ENCODE data around the gene PRICKLE3.

PRICKLE3 gene, protein sequence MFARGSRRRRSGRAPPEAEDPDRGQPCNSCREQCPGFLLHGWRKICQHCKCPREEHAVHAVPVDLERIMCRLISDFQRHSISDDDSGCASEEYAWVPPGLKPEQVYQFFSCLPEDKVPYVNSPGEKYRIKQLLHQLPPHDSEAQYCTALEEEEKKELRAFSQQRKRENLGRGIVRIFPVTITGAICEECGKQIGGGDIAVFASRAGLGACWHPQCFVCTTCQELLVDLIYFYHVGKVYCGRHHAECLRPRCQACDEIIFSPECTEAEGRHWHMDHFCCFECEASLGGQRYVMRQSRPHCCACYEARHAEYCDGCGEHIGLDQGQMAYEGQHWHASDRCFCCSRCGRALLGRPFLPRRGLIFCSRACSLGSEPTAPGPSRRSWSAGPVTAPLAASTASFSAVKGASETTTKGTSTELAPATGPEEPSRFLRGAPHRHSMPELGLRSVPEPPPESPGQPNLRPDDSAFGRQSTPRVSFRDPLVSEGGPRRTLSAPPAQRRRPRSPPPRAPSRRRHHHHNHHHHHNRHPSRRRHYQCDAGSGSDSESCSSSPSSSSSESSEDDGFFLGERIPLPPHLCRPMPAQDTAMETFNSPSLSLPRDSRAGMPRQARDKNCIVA

DNA sequence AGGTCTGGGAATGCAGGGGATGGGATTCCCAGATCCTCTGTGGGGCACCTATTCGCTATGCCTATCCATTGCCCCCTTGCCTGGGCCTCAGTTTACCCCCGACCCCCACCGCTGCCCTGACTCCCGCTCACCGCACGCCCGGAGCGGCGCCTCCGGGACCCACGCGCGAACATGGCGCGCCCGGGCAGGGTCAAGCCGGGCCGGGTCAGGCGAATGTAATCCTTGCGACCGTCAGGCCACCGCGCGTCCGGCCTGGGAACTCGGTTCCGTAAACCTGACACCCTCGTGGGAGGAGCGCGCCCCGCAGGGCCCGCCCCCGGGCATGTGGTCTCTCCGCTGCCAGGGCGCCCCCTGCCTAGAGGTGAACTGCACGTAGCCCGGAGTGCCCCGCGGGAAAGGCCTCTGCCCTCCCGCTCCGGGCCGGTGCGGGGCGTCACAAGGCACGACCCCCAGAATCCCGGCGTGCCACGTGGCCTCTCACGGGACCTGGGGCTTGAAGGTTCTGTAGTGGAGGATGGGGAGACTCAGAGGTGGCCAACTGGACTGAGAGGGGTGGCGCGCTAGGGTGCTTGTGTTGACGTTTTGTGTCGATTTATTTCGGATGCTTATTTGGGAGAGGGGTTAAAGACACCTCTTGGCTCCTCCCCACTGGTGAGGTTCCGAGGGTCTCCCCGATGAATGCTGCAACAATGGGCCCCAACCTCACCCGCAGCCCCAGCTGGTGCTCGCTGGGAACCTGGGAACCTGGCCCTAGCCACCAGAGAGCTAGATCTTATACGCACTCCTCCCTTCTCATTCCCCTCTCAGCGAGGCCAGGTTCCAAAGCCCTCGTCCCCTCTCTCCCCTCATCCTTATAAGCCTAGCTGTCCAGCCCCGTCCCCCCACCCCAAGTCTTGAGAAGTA, at the start of gene PRICKLE3:
PRICKLE3 (minus strand) TSS at position 249 of the 903 bp plus-strand sequence; CDS start at position 173, 76 bp downstream.
- DNase-seq = peak; percentile 78

DNA sequence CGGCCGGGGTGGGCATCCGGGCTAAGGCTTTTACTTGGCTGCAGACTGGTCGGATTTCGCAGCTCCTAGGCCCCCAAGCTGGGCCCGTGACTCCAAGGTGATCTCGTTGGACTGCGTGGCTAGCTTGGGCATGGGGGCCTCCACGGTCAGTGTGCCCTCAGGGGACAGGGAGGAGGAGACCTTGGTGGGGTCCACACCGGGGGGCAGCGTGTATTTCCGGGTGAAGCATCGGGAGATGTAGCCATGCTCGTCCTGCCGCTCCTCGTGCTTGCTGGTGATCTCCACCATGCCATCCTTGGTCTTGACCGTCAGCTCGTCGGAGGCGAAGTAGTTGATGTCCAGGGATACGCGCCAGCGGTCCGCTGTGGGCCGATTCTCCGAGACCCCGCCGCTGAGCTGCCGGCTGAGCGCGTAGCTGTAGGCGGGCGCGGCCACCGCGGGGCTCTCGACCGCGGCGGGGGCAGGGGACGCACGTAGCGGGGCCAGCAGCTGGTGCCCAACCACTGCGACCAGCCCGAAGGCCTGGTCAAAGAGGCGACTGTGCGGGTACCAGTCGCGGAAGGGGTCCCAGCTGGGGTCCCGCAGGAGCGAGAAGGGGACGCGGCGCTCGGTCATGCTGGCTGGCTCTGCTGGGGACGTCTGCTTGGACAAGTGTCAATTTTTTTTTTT, 47.8 kb upstream of the PRICKLE3 start:
- no peak for DNase-seq

DNA sequence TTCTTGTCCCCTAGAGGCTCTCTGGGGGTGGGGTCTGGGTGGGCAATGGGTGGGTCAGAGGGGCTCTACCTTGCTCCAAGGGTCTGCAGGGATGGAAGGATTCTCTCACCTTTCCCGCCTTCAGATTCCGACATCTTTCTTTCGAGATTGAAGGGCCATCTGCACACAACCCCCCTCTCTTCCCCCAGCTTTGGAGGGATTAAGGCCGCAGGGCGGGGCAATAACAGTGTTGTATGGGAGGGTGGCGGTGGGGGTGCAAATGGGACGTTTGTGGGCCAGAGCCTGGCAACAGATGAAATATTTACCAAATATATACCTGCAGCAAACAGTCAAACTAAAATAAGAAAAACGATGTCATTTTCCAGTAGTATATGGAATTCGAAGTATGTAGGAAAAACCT, 47.0 kb upstream of the PRICKLE3 start, which contains the start of gene CACNA1F:
CACNA1F (minus strand) TSS at position 165 of the 400 bp plus-strand sequence; CDS start at position 134, 31 bp downstream.
- DNase-seq = no peak

DNA sequence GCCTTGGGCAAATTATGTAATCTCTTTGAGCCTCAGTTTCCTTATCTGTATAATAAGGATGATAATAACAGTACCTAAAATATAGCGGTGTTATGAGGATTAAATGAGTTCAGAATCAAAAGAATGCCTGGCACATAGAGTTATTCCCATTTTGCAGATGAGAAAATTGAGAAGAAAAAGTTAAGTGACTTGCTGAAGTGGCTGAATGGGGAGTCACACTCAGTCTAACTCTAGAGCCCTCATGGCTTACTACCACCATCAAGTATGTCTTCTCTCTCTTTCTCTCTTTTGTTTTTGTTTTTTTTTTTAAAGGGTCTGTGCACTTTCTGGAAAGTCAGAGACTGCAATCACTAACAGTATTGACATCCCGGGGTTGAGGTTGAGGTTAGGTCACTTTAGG, 46.4 kb upstream of the PRICKLE3 start:
- no peak for DNase-seq

DNA sequence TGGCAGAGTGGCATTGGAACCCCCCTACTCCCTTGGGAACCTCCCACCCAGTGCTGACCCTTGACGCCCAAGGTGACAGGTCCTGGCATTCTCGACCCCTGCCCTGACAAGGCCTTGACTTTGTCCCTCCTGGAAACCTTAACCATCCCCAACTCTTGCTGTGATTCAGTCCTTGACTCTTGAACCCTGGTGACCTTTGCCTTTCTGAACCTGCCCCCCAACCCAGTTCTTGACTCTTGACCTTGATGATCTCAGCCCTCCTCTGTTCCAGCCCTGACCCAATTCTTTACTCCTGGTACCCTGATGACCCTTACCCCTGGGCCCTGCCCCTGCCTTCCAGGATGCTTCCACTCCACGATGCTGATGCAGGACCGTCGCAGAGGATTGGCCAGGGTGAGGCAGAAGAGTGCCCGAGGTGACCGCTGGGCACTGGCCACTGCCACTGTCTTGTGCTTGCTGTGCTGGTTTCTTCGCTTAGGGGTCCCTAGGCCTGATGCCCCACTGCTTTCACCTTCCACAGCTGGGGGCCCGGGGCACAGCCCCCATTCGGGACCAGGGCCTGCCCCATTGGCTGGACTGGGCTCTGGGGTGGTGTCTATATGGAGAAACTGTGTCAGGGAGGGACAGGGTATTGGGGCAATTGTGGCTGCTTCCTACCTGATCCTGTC, 45.3 kb upstream of the PRICKLE3 start:
- DNase-seq = no peak

DNA sequence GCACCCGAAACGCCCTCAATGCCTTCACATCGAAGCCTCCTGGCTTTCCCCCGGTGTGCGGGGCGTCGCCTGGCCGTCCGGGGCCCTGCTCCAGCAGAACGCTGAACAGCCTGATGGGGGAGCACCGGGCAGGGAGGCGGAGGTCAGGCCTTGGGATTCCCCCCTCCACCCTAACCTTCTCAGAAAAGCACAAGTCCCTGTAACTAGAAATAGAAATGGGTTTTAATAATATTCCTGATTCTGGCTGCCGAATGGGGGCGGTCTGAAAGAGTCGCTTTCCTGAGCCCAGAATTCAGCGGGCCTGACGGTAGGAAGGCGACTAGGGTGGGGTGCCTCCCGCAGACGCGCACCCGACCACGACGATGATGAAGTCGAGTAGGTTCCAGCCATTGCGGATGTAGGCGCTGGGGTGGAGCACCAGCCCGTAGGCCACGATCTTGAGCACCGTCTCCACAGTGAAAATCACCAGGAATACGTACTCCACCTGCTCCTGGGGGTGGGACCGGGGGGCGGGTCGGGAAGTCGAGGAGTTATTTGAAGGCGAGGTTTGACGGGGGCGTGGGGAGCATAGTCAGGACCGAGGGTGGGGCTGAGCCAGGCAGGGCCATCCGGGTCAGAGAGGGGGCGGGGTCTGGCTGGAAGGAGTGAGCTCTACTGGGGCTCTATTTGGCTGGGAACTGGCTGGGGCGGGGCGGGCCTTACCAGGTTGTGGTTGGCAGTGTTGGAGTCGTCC, 44.5 kb upstream of the PRICKLE3 start:
- peak; percentile 40 for DNase-seq

DNA sequence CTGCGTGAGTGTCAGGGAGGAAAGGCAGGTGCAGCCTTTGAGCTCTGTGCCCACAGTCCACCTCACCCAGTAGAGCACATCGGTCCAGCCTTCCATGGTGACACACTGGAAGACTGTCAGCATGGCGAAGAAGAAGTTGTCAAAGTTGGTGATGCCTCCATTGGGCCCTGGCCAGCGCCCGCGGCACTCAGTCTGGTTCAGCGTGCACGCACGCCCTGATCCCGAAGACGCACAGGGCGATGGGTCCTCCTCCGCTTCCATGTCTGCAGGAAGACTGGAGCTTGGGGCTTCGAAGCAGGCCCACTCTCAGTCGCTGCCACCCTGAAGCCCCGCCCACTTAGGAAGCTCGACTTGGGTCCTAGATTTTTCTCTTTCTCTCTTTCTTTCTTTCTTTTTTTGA, 42.0 kb upstream of the PRICKLE3 start:
- DNase-seq = no peak

DNA sequence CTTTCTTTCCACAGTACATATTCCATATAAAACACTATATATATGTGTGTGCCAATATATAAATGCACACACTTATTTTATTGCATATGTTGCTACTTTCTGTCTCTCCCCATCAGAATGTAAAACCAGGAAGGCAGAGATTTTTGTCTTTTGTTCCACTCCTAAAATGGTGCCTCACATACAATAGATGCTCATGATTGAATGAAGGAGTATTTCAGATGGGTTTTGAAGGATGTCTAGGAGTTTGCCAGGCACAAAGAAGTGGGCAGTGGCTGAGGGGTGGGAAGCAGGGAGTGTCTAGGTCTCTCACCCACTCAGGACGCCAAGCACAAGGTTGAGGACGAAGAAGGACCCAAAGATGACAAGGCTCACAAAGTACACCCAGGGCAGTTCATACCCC, 41.6 kb upstream of the PRICKLE3 start:
- DNase-seq = no peak

DNA sequence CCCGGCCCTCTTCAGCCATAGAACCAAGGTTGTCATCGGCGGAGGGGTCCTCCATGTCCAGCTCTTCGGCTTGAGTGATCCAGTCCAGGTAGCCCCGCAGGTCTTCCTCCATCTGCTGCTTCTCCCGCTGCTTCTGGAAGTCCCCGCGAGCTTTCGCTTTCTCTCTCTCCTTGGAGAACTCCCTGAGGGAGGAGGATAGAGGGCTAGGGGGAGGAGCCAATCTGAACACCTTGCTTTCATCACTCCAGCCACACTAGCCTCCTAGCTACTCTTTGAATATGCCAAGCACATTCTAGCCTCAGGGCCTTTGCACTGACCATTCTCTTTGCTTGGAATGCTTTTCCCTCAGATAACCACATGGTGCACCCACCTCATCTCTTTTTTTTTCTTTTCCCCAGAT, 40.8 kb upstream of the PRICKLE3 start:
- peak; percentile 2 for DNase-seq

DNA sequence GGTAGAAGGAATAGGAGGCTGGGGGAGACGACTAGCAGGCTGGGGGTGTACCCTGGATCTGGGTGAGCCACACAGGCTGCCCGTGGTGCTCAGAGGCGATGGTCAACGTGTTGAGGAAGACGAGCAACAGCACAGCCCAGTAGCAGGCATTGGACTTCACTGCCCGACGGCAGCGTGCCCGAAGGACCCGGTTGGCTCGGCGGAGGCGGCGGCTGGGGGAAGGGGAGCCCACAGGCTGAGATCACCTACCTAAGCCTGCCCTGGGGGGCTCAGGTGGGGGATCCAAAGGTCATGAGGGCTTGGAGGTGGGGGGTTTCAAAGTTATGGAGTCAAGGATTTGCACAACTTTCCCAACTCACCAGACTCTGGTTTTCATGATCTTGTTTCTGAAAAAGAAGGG, 39.7 kb upstream of the PRICKLE3 start:
- DNase-seq = no peak

DNA sequence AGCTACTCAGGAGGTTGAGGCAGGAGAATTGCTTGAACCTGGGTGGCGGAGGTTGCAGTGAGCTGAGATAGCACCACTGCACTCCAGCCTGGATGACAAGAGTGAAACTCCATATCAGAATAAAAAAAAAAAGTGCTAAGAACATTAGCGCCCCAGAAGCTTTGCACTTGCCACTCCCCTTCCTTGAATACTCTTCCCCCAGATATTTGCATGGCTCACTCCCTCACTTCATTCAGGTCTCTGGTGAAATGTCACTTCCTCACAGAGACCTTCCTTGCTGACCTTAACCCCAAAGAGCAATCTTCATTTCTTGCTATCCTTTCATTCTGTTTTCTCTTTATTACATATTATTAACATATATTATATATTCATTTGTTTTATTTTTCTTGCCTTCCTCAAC, 35.7 kb upstream of the PRICKLE3 start:
- DNase-seq = no peak

DNA sequence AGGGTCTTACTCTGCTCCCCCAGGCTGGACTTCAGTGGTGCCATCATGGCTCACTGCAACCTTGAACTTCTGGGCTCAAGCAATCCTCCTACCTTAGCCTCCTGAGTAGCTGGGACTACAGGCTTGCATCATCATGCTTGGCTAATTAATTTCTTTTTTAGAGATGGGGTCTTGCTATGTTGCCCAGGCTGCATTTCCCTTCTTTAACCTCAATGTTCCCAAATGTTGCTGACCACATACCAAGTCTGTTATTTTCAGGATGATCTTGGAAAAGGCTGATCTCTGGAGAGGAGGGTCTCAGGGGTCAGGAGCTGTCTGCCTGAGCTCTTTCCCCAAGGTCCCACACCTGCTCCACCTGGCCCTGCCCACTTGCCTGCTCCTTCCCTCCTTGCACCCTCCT, 33.9 kb upstream of the PRICKLE3 start:
- DNase-seq = no peak

DNA sequence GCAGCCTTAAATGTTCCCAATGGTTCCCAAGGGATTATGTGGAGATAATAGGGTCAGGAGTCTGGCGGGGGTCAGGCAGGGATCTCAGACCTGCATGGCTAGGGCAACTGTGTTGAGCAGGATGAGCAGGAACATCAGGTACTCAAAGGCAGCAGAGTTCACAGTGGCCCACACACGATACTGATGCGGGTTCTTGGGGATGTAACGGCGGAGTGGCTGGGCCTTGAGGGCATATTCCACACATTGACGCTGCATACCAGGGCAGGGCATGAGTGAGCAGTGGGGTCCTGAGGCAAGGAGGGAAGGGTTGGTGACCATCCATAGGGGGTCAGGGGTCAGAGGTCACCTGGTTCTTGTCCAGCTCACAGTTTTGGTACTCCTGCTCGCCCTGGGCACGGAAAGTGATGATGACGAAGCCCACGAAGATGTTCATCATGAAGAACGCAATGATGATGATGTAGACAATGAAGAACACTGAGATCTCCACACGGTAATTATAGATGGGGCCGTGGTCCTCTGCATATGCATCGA, 28.9 kb upstream of the PRICKLE3 start:
- no peak for DNase-seq

DNA sequence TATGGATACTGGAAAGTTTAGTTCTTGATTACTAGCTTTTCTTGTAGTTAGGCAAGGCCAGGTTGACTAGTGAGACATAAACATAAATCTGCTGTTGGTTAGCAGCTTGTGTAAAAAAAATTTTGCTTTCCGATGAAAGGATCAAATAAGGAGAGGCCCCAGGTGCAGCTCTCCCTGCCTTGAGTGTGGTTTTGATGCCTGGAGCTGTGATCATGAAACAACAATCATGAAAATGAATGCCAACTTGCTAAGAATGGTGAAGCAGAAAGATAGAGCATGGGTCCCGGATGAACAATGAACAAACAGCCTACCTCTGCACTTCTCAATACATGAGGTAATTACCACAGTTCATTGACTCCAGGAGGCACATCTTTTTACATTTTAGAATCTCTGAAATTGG, 28.2 kb upstream of the PRICKLE3 start:
- DNase-seq = no peak

DNA sequence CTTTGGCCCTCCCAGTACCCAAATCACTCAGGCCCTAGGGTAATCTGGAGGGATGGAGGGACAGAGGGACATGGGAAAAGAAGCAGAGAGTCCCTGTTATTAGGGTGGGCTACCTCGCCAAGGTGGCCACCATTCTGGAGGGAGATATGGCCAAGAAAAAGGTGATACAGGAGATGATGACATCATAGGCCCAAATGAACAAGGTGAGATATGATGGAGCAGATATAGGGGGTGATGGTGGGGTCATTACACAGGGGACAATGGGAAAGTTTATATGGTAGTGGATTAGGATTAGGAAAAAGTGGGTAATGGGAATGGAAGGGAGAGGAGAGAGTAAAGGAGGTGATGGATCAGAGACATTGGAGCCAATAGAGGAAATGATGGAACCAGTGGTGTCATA, 26.7 kb upstream of the PRICKLE3 start:
- DNase-seq = no peak

DNA sequence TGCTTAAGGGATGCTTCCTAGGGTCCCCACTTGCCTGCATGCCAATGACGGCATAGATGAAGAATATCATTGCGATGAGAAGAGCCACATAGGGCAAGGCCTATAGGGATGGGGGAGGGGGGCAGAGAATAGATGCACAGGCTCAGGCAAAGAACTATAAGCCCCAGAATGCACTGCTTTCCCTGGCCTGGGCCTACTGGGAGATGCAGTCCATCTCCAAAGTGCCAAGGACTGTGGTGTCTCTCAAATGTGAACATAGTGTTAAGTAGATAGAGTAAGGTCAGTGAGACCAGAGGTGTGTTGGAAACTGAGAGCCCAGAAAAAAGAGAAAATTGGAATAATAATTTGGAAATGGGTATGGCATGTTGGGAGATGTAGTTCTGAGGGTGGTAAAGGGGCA, 26.0 kb upstream of the PRICKLE3 start:
- DNase-seq = no peak

DNA sequence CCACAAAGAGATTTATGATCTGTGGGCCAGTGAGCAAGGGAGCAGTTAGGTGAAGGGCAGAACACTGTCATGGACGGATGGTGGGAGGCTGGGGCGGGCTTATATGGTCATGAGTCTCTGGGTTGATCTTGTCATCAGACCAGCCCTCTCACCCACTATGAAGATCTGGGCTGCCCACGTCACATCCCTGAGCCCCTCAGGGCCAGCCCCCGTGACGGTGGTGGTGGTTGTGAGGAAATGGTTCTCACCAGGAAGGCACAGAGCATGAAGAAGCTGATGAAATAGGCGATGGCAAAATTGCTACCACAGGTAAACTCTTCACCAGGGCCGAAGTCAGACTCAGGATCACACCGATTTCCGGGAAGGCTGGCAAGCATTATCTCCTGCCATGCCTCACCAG, 24.9 kb upstream of the PRICKLE3 start:
- DNase-seq = no peak

DNA sequence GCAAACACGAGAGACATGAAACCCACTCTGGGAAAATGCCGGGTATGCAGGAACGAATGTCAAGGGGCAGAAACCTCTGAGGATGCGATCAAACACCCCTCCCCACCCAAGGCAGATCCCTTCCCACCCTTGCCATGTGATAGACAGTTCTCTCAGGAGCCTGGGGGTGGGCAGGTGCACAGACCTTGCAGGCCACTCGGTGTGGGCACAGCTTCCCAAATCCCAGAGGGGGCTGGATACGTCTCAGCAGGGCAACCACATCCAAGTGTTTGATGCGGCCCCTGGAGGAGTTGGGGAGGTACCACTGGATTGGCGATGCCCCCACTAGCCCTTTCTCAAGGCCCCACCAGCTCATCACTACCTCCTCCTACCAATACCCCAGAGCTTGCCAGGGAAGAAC, 24.2 kb upstream of the PRICKLE3 start:
- no peak for DNase-seq

DNA sequence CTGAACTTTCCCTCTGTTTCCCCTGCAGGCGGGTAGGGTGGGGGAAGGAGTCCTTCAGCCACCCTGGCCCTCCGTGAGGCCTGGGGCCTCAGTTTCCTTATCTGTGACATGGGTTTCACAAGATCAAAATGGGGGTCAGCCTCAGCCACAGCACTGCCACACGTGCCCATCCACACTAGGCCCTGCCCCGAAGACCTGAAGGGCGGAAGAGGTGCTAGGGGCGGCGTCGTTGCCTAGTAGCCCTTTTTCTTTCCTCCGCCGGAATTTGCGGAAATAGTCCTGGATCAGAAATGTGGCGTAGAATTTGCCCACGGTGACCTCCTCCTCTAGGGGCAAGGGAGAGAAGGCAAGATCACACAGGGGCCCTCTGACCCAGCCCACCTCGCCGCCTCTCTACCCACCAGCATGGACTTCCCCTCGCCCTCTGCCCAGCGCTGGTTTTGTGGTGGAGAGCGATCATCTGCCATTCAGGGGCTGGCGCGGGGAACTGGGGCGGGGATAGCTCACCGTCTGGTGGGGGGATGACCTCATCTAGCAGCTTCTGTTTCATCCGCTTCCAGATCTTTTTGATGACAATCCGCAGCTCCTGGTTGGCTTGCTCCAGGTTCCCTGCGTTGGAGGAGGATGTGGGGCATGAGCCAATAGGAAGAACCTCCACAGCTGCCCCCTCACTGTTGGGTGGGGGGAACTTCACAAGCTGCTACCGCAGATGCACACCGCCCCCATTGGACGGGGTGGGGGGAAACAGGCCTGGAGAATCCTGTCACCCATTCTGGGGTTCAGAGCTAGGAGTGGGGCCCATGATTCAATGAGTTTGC, 23.5 kb upstream of the PRICKLE3 start:
- peak; percentile 74 for DNase-seq

DNA sequence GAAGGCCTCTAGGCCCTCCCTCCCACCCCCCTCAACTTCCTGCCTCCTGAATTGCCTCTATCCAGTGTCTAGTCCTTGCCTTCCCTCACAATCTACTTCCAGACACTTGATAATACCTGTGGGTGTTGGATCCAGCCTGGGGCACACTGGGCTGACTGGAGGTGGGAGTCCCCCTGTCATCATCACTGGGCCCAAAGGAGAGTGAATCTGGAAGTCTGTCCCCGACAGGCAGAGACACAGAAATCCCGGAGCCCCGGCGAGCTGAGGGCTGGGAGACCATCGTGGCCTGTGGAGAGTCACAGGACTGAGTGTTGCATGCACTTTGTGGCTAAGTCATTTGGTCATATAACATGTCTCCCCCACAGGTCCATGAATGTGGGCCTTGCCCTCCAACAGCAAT, 22.2 kb upstream of the PRICKLE3 start:
- DNase-seq = no peak
